Mesendoderm (in vitro differentiated cells): ENCODE measurements around the gene INPP4A.
"Not testable (repeated sequence)": the region's sequence is repeated elsewhere in the genome, so short reads cannot be mapped to it uniquely, and the experiment has no call there.

Experiments
- DNase-seq: peaks from one replicate; pipeline ENCODE4 v3.0.0; 2013
- H2AK5ac ChIP-seq: 2 replicates; pipeline ENCODE4 v1.6.1; 2013; ENCODE audit warnings: low read length, inconsistent platforms
- H2BK120ac ChIP-seq: 2 replicates; pipeline ENCODE4 v1.6.1; 2013; ENCODE audit warnings: low read depth, mild to moderate bottlenecking, low read length, moderate library complexity, mixed read lengths
- H2BK15ac ChIP-seq: replicated peaks from 2 replicates; pipeline ENCODE4 v1.6.1; 2013; ENCODE audit warnings: low read depth, mild to moderate bottlenecking, moderate library complexity
- H2BK5ac ChIP-seq: 2 replicates; pipeline ENCODE4 v1.6.1; 2013; ENCODE audit warnings: low read length, inconsistent platforms
- H3K18ac ChIP-seq: 2 replicates; pipeline ENCODE4 v1.6.1; 2013; ENCODE audit warnings: mild to moderate bottlenecking, low read length, mixed read lengths
- H3K23ac ChIP-seq: one replicate; pipeline ENCODE4 v1.6.1; 2013; ENCODE audit warnings: low read length
- H3K27ac ChIP-seq: 2 replicates; pipeline ENCODE4 v1.5.1; 2013; ENCODE audit warnings: low read depth, mild to moderate bottlenecking, inconsistent platforms, low read length, moderate library complexity
- H3K27me3 ChIP-seq: 2 replicates; pipeline ENCODE4 v1.6.1; 2013; ENCODE audit warnings: low read length, control low read depth, mild to moderate bottlenecking, inconsistent platforms; ENCODE audit not compliant: insufficient read depth, poor library complexity
- H3K36me3 ChIP-seq: 2 replicates; pipeline ENCODE4 v1.6.1; 2013; ENCODE audit warnings: low read length, inconsistent platforms; ENCODE audit not compliant: control insufficient read depth, insufficient read depth
- H3K4ac ChIP-seq: one replicate; pipeline ENCODE4 v1.6.1; 2013; ENCODE audit warnings: low read depth, mild to moderate bottlenecking, low read length, moderate library complexity
- H3K4me1 ChIP-seq: 2 replicates; pipeline ENCODE4 v1.6.1; 2013; ENCODE audit warnings: low read depth, low read length, inconsistent platforms; ENCODE audit not compliant: control insufficient read depth
- H3K4me2 ChIP-seq: 2 replicates; pipeline ENCODE4 v1.6.1; 2013; ENCODE audit warnings: low read length
- H3K4me3 ChIP-seq: 2 replicates; pipeline ENCODE4 v1.5.1; 2013; ENCODE audit warnings: mild to moderate bottlenecking, low read length
- H3K56ac ChIP-seq: one replicate; pipeline ENCODE4 v1.6.1; 2013; ENCODE audit warnings: low read length
- H3K79me1 ChIP-seq: 2 replicates; pipeline ENCODE4 v1.6.1; 2013; ENCODE audit warnings: low read length, inconsistent platforms
- H3K79me2 ChIP-seq: 2 replicates; pipeline ENCODE4 v1.6.1; 2013; ENCODE audit warnings: mild to moderate bottlenecking, low read length; ENCODE audit not compliant: control insufficient read depth, insufficient read depth
- H3K9ac ChIP-seq: 2 replicates; pipeline ENCODE4 v1.6.1; 2013; ENCODE audit warnings: low read length, inconsistent platforms
- H4K5ac ChIP-seq: one replicate; pipeline ENCODE4 v1.6.1; 2013; ENCODE audit warnings: low read length
- H4K8ac ChIP-seq: one replicate; pipeline ENCODE4 v1.6.1; 2013; ENCODE audit warnings: low read depth, mild to moderate bottlenecking, control low read depth, low read length, moderate library complexity
- WGBS: extraction: QIAGEN DNeasy Blood & Tissue Kit; methylation state at CpG from one replicate; pipeline ENCODE4 v1.1.7; 2013; ENCODE audit warnings: low lambda C conversion rate, missing lambda C conversion rate; ENCODE audit not compliant: insufficient coverage; ENCODE audit errors: extremely low coverage; 5-methylcytosine and 5-hydroxymethylcytosine counted together

The INPP4A gene

GRCh38 chr2:98404556-98405250 lies 40.0 kb upstream of the INPP4A start:
- Histone ChIP-seq H4K8ac (no peak overlapping the region), H4K5ac (no peak overlapping the region), H3K79me2 (no peaks in the 10 kb centered on the region), H3K27me3 (no peaks in the 10 kb centered on the region), H3K79me1 (no peaks in the 10 kb centered on the region), H3K4me3 (no peak overlapping the region), H2BK5ac (no peak overlapping the region), H3K18ac (no peak overlapping the region), H3K9ac (no peak overlapping the region), H3K4ac (no peak overlapping the region), H3K36me3 (no peaks in the 10 kb centered on the region), H2BK120ac (no peak overlapping the region), H2BK15ac (no peak overlapping the region), H3K56ac (no peak overlapping the region), H3K23ac (no peak overlapping the region), H2AK5ac (no peak overlapping the region), H3K4me1 (no peaks in the 10 kb centered on the region), H3K27ac (no peak overlapping the region), H3K4me2 (no peak overlapping the region)
- no CpG with 5 or more reads among the region's 2 CpGs for WGBS
- DNase-seq, result no peak

DNA sequence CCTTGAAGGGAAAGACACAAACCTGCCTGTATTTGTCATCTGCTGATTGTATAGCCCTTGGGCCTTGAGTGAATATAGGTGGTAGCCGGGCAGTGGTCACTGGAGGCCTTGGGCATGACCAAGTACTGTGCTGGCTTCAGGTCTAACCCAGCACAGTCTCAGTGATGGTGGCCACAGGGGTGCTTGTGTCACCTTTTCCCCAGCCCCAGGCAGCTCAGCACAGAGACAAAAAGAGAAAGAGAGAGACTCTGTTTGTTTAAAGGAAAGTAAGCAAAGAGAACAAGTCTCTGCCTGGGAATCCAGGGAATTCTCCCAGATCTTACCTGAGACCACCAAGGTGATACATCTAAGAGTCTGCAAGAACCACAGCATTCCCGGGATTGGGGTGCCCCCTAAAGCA lies 39.4 kb upstream of the INPP4A start:
- no peak overlapping the region for H2BK120ac ChIP-seq
- H3K4me2 ChIP-seq, result no peak overlapping the region
- H3K36me3 ChIP-seq, result no peaks in the 10 kb centered on the region
- H4K8ac ChIP-seq, result no peak overlapping the region
- H4K5ac ChIP-seq, result no peak overlapping the region
- H3K4me1 ChIP-seq, result no peaks in the 10 kb centered on the region
- no peak for DNase-seq
- no peak overlapping the region for H3K23ac ChIP-seq
- no CpG with 5 or more reads among the region's 2 CpGs for WGBS
- no peaks in the 10 kb centered on the region for H3K27me3 ChIP-seq
- H2AK5ac ChIP-seq, result no peak overlapping the region
- no peak overlapping the region for H3K18ac ChIP-seq
- H2BK15ac ChIP-seq, result no peak overlapping the region
- H3K56ac ChIP-seq, result no peak overlapping the region
- H3K4me3 ChIP-seq, result no peak overlapping the region
- H2BK5ac ChIP-seq, result no peak overlapping the region
- H3K4ac ChIP-seq, result no peak overlapping the region
- H3K79me2 ChIP-seq, result no peaks in the 10 kb centered on the region
- no peak overlapping the region for H3K9ac ChIP-seq
- H3K79me1 ChIP-seq, result no peaks in the 10 kb centered on the region
- no peak overlapping the region for H3K27ac ChIP-seq

DNA sequence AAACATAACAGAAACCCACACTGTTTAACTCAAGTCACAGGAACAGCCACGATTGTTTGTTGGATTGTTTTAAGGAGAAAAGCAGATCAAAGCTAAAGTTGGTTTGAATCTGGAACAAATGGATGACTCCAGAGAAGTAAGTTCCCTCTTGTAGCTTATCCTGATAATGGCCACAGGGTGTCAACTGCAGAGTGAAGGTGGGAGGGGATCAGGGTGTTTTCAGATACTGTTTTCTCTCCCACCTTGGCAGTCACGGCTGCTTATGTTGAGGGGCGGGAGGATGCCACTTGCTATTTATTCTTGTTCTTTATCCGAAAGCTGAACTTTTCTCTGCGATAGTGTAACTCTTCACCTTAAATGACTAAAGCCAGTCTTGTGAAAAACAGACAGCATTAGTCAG lies 36.5 kb upstream of the INPP4A start:
- Histone ChIP-seq H4K8ac (no peak overlapping the region), H3K36me3 (no peaks in the 10 kb centered on the region), H3K79me2 (no peaks in the 10 kb centered on the region), H3K4me2 (no peak overlapping the region), H4K5ac (no peak overlapping the region), H3K4ac (no peak overlapping the region), H3K56ac (no peak overlapping the region), H3K27me3 (no peaks in the 10 kb centered on the region), H3K4me1 (no peaks in the 10 kb centered on the region), H2BK5ac (no peak overlapping the region), H3K27ac (no peak overlapping the region), H3K79me1 (no peaks in the 10 kb centered on the region), H2BK120ac (no peak overlapping the region), H3K4me3 (no peak overlapping the region), H3K9ac (no peak overlapping the region), H2AK5ac (no peak overlapping the region), H3K23ac (no peak overlapping the region), H2BK15ac (no peak overlapping the region), H3K18ac (no peak overlapping the region)
- WGBS, result no CpG with 5 or more reads among the region's 5 CpGs
- DNase-seq, result peak; percentile 51

DNA sequence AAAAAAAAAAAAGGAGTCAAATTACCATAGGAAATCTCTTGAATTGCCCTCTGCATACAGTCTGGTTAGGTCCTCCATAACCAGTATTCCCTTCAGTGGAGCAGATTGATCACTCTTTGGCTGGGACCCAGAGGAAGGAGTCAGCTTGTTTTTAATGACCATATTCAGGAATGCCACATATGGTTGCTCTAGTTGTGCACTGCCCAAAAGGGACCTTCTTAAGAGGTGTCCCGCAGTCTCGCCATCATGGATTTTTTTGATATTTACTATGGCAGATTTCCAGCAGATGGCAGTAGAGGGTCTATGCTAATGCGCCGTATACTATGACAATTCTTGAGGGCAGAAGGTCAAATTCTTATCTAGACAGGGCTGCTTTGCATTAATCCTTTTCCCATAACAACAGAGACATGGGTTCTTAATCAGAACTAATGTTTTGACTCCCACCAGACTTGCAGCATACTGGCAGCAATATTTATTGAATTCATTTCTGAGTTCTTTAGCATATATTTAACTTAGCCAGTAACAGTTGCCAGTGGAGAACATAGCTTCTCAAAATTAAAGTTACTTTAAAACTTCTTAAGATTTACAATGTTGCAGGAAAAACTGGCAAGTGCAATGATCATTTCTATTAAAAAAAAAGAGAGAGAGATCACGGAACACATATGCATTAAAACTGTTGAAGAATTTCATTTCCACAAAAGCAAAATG lies 31.8 kb upstream of the INPP4A start:
- Histone ChIP-seq H2AK5ac (no peak overlapping the region), H3K56ac (no peak overlapping the region), H3K4me1 (no peaks in the 10 kb centered on the region), H3K79me2 (no peaks in the 10 kb centered on the region), H3K27ac (no peak overlapping the region), H3K79me1 (no peaks in the 10 kb centered on the region), H4K8ac (peak overlapping the region; percentile 30), H3K4me3 (no peak overlapping the region), H3K36me3 (no peaks in the 10 kb centered on the region), H2BK120ac (no peak overlapping the region), H3K18ac (no peak overlapping the region), H3K4ac (no peak overlapping the region), H3K23ac (no peak overlapping the region), H3K9ac (no peak overlapping the region), H3K27me3 (no peaks in the 10 kb centered on the region), H2BK5ac (no peak overlapping the region), H4K5ac (no peak overlapping the region), H3K4me2 (no peak overlapping the region), H2BK15ac (no peak overlapping the region)
- no CpG with 5 or more reads among the region's 5 CpGs for WGBS
- peak; percentile 84 for DNase-seq

DNA sequence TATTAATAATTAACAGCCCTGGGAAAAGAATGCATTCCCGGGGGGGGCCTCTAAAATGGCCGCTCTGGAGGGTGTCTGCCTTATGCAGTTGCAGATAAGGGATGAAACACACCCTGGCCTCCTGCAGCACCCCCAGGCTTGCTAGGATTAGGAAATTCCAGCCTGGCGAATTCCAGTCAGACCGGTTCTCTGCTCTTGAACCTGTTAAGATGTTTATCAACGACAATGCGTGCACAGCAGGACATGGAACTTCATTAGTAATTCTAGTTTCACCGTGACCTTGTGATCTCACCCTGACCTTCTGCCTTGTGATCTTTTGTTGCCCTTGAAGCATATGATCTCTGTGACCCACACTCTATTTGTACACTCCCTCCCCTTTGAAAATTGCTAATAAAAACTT lies 30.4 kb upstream of the INPP4A start:
- not testable (repeated sequence) for H2BK120ac ChIP-seq, H3K4me2 ChIP-seq, H3K23ac ChIP-seq, H3K56ac ChIP-seq, H3K18ac ChIP-seq, H3K4ac ChIP-seq, H3K36me3 ChIP-seq, H3K4me3 ChIP-seq, H2BK5ac ChIP-seq, H3K27me3 ChIP-seq, H3K79me2 ChIP-seq, H4K5ac ChIP-seq, H2AK5ac ChIP-seq, H3K79me1 ChIP-seq, H4K8ac ChIP-seq, H3K27ac ChIP-seq, H2BK15ac ChIP-seq, H3K9ac ChIP-seq, H3K4me1 ChIP-seq
- DNase-seq, result peak; percentile 67
- WGBS, result no CpG with 5 or more reads among the region's 7 CpGs
